GM23338 (cell line): Measurements from ENCODE around the gene TMEM165. TPM values are rescaled to one million over a fixed set of nuclear protein-coding genes. Genes with fewer than 3 reads are reported as not detected.

Experiments
- ATAC-seq: fragments of 200-7000 bp; cut with Tn5 transposase; 3 replicates; pipeline ENCODE4 v1.9.1; 2020
- DNase-seq: peaks from one replicate; pipeline ENCODE4 v3.0.0-alpha.2; 2015; ENCODE audit warnings: low spot score
- H2AFZ ChIP-seq: fragments of 200-600 bp; sonication (generic); 2 replicates; pipeline ENCODE4 v1.8.0; 2016; ENCODE audit warnings: antibody characterized with exemption, mild to moderate bottlenecking, moderate library complexity
- H3F3A ChIP-seq: fragments of 200-600 bp; sonication (generic); replicated peaks from 2 replicates; pipeline ENCODE4 v1.8.0; 2017; ENCODE audit warnings: antibody characterized with exemption, mixed run types, low read depth
- H3K27ac ChIP-seq: fragments of 200-600 bp; sonication (generic); 2 replicates; pipeline ENCODE4 v1.6.1; 2016; ENCODE audit warnings: low read depth
- H3K27me3 ChIP-seq: fragments of 200-600 bp; sonication (generic); 2 replicates; pipeline ENCODE4 v1.8.0; 2016; ENCODE audit warnings: mild to moderate bottlenecking, mixed run types, moderate library complexity; ENCODE audit not compliant: insufficient read depth
- H3K36me3 ChIP-seq: fragments of 200-600 bp; sonication (generic); 2 replicates; pipeline ENCODE4 v1.8.0; 2016; ENCODE audit warnings: mild to moderate bottlenecking; ENCODE audit not compliant: insufficient read depth
- H3K4me1 ChIP-seq: fragments of 200-600 bp; sonication (generic); 2 replicates; pipeline ENCODE4 v1.8.0; 2016; ENCODE audit warnings: mild to moderate bottlenecking, moderate library complexity; ENCODE audit not compliant: insufficient read depth
- H3K4me2 ChIP-seq: fragments of 200-600 bp; sonication (generic); 2 replicates; pipeline ENCODE4 v1.7.1; 2017; ENCODE audit warnings: mixed run types
- H3K4me3 ChIP-seq: fragments of 200-600 bp; sonication (generic); 2 replicates; pipeline ENCODE4 v1.6.1; 2016; ENCODE audit warnings: mixed run types
- H3K79me2 ChIP-seq: fragments of 200-600 bp; sonication (generic); replicated peaks from 2 replicates; pipeline ENCODE4 v1.8.0; 2017; ENCODE audit warnings: mild to moderate bottlenecking; ENCODE audit not compliant: insufficient read depth
- H3K9me2 ChIP-seq: fragments of 200-600 bp; sonication (generic); 2 replicates; pipeline ENCODE4 v1.8.0; 2017; ENCODE audit not compliant: insufficient read depth
- H4K20me1 ChIP-seq: fragments of 200-600 bp; sonication (generic); replicated peaks from 2 replicates; pipeline ENCODE4 v1.8.0; 2017; ENCODE audit warnings: mild to moderate bottlenecking; ENCODE audit not compliant: insufficient read depth
- H3K27ac Mint-ChIP-seq: 2 replicates; pipeline ENCODE4 v1.8.0; 2020; ENCODE audit warnings: inconsistent platforms, mild to moderate bottlenecking, moderate library complexity, mixed read lengths
- H3K27me3 Mint-ChIP-seq: 3 replicates; pipeline ENCODE4 v1.8.0; 2022; ENCODE audit warnings: low read depth, mild to moderate bottlenecking, moderate library complexity, mixed read lengths, inconsistent platforms; ENCODE audit not compliant: insufficient read depth, poor library complexity
- H3K36me3 Mint-ChIP-seq: 3 replicates; pipeline ENCODE4 v1.8.0; 2021; ENCODE audit warnings: low read depth, mild to moderate bottlenecking, inconsistent platforms, moderate library complexity, mixed read lengths
- H3K4me1 Mint-ChIP-seq: 3 replicates; pipeline ENCODE4 v1.8.0; 2020; ENCODE audit warnings: mild to moderate bottlenecking, inconsistent platforms, mixed read lengths
- H3K4me3 Mint-ChIP-seq: 3 replicates; pipeline ENCODE4 v1.8.0; 2021; ENCODE audit warnings: moderate library complexity, mild to moderate bottlenecking, inconsistent platforms, mixed read lengths
- H3K9me3 Mint-ChIP-seq: 3 replicates; pipeline ENCODE4 v1.8.0; 2020; ENCODE audit warnings: moderate library complexity, mild to moderate bottlenecking, inconsistent platforms, mixed read lengths
- CREB1 ChIP-seq: fragments of 250-450 bp; sonication (Bioruptor Pico); IDR thresholded peaks from 2 replicates; pipeline ENCODE4 v1.5.0; 2020; ENCODE audit warnings: low read depth, mild to moderate bottlenecking, moderate library complexity
- EZH2 ChIP-seq: fragments of 200-600 bp; sonication (generic); IDR thresholded peaks from one replicate; pipeline ENCODE4 v1.8.0; 2017; ENCODE audit warnings: antibody characterized with exemption, mild to moderate bottlenecking, low read depth; ENCODE audit not compliant: unreplicated experiment
- EZH2phosphoT487 ChIP-seq: fragments of 200-600 bp; sonication (generic); IDR thresholded peaks from one replicate; pipeline ENCODE4 v1.8.1; 2018; ENCODE audit warnings: antibody characterized with exemption; ENCODE audit not compliant: unreplicated experiment
- JUNB ChIP-seq: IDR thresholded peaks from one replicate; pipeline ENCODE4 v1.6.1; 2016; ENCODE audit warnings: antibody characterized with exemption; ENCODE audit not compliant: unreplicated experiment
- NANOG ChIP-seq: IDR thresholded peaks from 2 replicates; pipeline ENCODE4 v1.6.1; 2016; ENCODE audit warnings: antibody characterized with exemption, borderline replicate concordance
- POLR2AphosphoS5 ChIP-seq: IDR thresholded peaks from 2 replicates; pipeline ENCODE4 v1.6.1; 2016; ENCODE audit warnings: antibody characterized with exemption, low read depth
- STAT1 ChIP-seq: IDR thresholded peaks from one replicate; pipeline ENCODE4 v1.6.1; 2016; ENCODE audit warnings: antibody characterized with exemption; ENCODE audit not compliant: unreplicated experiment
- ZNF114 ChIP-seq: fragments of 250-450 bp; sonication (Bioruptor Pico); IDR thresholded peaks from 2 replicates; pipeline ENCODE4 v1.5.0; 2020; ENCODE audit warnings: mild to moderate bottlenecking, moderate library complexity
- ZNF331 ChIP-seq: fragments of 250-450 bp; sonication (Bioruptor Pico); IDR thresholded peaks from 2 replicates; pipeline ENCODE4 v1.5.0; 2020; ENCODE audit warnings: low read depth, mild to moderate bottlenecking, moderate library complexity
- ZNF462 ChIP-seq: fragments of 250-450 bp; sonication (Bioruptor Pico); IDR thresholded peaks from 2 replicates; pipeline ENCODE4 v1.5.0; 2020; ENCODE audit warnings: mild to moderate bottlenecking, moderate library complexity
- polyA plus RNA-seq: library from polyadenylated mRNA; unstranded; fragments of >200 nt; fragmentation: Nextera tagmentation; extraction: Ambion mirVana; gene quantifications from 2 replicates; pipeline ENCODE4 v1.2.1, GENCODE V29; 2016
- total RNA-seq: library from RNA; depleted of rRNA; stranded (reverse); fragments of >200 nt; shearing (Covaris generic); gene quantifications from 2 replicates; pipeline ENCODE4 v1.2.3, GENCODE V29; 2014
- TF ChIP-seq, protein P1 (sequence below), 2 experiments: fragments of 200-600 bp in 1 of 2; sonication (generic) in 1 of 2; conservative IDR thresholded peaks; 2 replicates each; pipeline versions ENCODE4 v1.5.1 to v1.6.1; 2016 to 2017; ENCODE audit warnings: antibody characterized with exemption in 2 of 2, low read depth in 2 of 2, mild to moderate bottlenecking in 2 of 2, moderate library complexity in 1 of 2

Gene TMEM165
- total and polyA plus RNA-seq, 2 experiments from 2014 or later, result 125 to 171 TPM

GRCh38 chr4:55369968-55370367 is 25.8 kb upstream of the TMEM165 start (continued):
- no peak for TF ChIP-seq ZNF462 (CRISPR knock-in tag)
- no peak for TF ChIP-seq NANOG
- TF ChIP-seq ZNF114 (CRISPR knock-in tag), result no peak
- no peak for TF ChIP-seq EZH2
- TF ChIP-seq CREB1 (CRISPR knock-in tag), result no peak
- TF ChIP-seq JUNB, result no peak
- no peak for TF ChIP-seq EZH2phosphoT487
- TF ChIP-seq STAT1, result no peak
- TF ChIP-seq, protein P1, sequence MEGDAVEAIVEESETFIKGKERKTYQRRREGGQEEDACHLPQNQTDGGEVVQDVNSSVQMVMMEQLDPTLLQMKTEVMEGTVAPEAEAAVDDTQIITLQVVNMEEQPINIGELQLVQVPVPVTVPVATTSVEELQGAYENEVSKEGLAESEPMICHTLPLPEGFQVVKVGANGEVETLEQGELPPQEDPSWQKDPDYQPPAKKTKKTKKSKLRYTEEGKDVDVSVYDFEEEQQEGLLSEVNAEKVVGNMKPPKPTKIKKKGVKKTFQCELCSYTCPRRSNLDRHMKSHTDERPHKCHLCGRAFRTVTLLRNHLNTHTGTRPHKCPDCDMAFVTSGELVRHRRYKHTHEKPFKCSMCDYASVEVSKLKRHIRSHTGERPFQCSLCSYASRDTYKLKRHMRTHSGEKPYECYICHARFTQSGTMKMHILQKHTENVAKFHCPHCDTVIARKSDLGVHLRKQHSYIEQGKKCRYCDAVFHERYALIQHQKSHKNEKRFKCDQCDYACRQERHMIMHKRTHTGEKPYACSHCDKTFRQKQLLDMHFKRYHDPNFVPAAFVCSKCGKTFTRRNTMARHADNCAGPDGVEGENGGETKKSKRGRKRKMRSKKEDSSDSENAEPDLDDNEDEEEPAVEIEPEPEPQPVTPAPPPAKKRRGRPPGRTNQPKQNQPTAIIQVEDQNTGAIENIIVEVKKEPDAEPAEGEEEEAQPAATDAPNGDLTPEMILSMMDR (conservative IDR thresholded peaks at IDR 0.05; ENCODE audit: low read depth in 2 of 2), result no peak

DNA sequence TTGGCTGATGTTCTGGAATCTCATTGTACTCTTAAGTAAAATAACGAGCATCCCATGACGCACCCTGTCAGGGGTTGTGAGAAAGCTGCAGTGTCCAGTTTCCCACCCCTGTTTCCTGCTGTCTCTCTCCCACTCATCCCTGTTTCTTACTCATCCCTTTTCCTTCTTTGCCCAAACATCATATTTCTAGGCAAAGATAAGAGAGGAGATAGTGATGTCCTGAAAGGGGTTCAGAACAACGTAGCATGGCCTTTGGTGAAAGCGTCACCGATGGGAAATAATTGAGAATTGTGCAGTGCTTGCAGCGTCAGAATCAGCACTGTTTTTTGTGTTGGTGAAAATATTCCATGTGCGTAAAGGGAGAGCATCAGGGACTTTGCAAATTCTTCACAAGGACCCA is 23.5 kb upstream of the TMEM165 start:
- Mint-ChIP-seq H3K4me3 (no peak overlapping the region), H3K36me3 (peaks cover 18% of the 10 kb centered on the region), H3K4me1 (no peaks in the 10 kb centered on the region; the same call in 1 of the 3 replicates), H3K27me3 (peaks cover 3% of the 10 kb centered on the region), H3K9me3 (no peaks in the 10 kb centered on the region), H3K27ac (no peak overlapping the region; the same call in 1 of the 2 replicates)
- DNase-seq (no peak), ATAC-seq (no peak)
- Histone ChIP-seq H3F3A (no peaks in the 10 kb centered on the region), H2AFZ (no peak overlapping the region), H3K27ac (no peak overlapping the region), H3K4me2 (no peak overlapping the region), H3K9me2 (no peaks in the 10 kb centered on the region), H3K4me1 (no peaks in the 10 kb centered on the region), H3K79me2 (no peaks in the 10 kb centered on the region), H3K27me3 (no peaks in the 10 kb centered on the region), H3K36me3 (no peaks in the 10 kb centered on the region), H3K4me3 (no peak overlapping the region), H4K20me1 (no peaks in the 10 kb centered on the region)
- no peak for TF ChIP-seq EZH2phosphoT487
- no peak for TF ChIP-seq POLR2AphosphoS5
- TF ChIP-seq JUNB, result no peak
- TF ChIP-seq ZNF331 (CRISPR knock-in tag), result no peak
- TF ChIP-seq CREB1 (CRISPR knock-in tag), result no peak
- TF ChIP-seq, protein P1 (conservative IDR thresholded peaks at IDR 0.05; ENCODE audit: low read depth in 2 of 2), result no peak
